H1 (cell line): ENCODE results near the gene NDEL1. TPM values are rescaled to one million over a fixed set of nuclear protein-coding genes. Genes with fewer than 3 reads are reported as not detected.

Experiments used
- ASH2L ChIP-seq: fragments of 200-600, 300-600 bp; sonication (generic); IDR thresholded peaks from one replicate; pipeline ENCODE4 v1.7.1; 2017; ENCODE audit warnings: low read length
- BACH1 ChIP-seq: IDR thresholded peaks from 2 replicates; pipeline ENCODE4 v1.6.1; 2012; ENCODE audit warnings: low read length, improper control_type of control experiment
- CHD2 ChIP-seq: IDR thresholded peaks from 2 replicates; pipeline ENCODE4 v1.6.1; 2012; ENCODE audit warnings: low read length, improper control_type of control experiment
- CTBP2 ChIP-seq: IDR thresholded peaks from 2 replicates; pipeline ENCODE4 v1.7.0; 2011; ENCODE audit warnings: borderline replicate concordance, mild to moderate bottlenecking, moderate library complexity, mixed read lengths, low read length; ENCODE audit not compliant: insufficient read depth, insufficient read length
- HDAC2 ChIP-seq, 2 experiments: fragments of 300-600 bp in 1 of 2; sonication (generic) in 1 of 2; IDR thresholded peaks; 2 replicates each; pipeline ENCODE4 v1.6.1; 2011 to 2012; ENCODE audit warnings: low read depth in 2 of 2, low read length in 2 of 2, mild to moderate bottlenecking in 2 of 2, moderate library complexity in 2 of 2, borderline replicate concordance in 1 of 2, inconsistent platforms in 1 of 2
- KDM4A ChIP-seq: IDR thresholded peaks from one replicate; pipeline ENCODE4 v1.7.1; 2012; ENCODE audit warnings: low read depth, mild to moderate bottlenecking, moderate library complexity, low read length, inconsistent platforms; ENCODE audit not compliant: severe bottlenecking
- KDM5A ChIP-seq: fragments of 200-600 bp; IDR thresholded peaks from 2 replicates; pipeline ENCODE4 v1.7.1; 2012; ENCODE audit warnings: mild to moderate bottlenecking, low read length, inconsistent platforms, mixed read lengths
- POU5F1 ChIP-seq: IDR thresholded peaks from 2 replicates; pipeline ENCODE4 v1.6.1; 2011; ENCODE audit warnings: low read depth, mild to moderate bottlenecking, low read length, moderate library complexity
- RNF2 ChIP-seq: fragments of 200-900, 300-1000 bp; sonication (generic); IDR thresholded peaks from 2 replicates; pipeline ENCODE4 v1.7.1; 2016; ENCODE audit warnings: borderline replicate concordance, low read depth, mild to moderate bottlenecking, antibody characterized with exemption, low read length; ENCODE audit not compliant: poor library complexity, severe bottlenecking; ENCODE audit errors: missing control alignments
- SIN3A ChIP-seq, 2 experiments: IDR thresholded peaks in 1 of 2; conservative IDR thresholded peaks in 1 of 2; 2 replicates each; pipeline ENCODE4 v1.6.1; 2011 to 2012; ENCODE audit warnings: low read length in 2 of 2, improper control_type of control experiment in 1 of 2, low read depth in 1 of 2, mild to moderate bottlenecking in 1 of 2
- TAF1 ChIP-seq: IDR thresholded peaks from 2 replicates; pipeline ENCODE4 v1.6.1; 2011; ENCODE audit warnings: mild to moderate bottlenecking, low read depth, low read length
- ZNF274 ChIP-seq: IDR thresholded peaks from 2 replicates; pipeline ENCODE4 v1.7.0; 2012; ENCODE audit warnings: low read length, borderline replicate concordance; ENCODE audit errors: extremely low read depth
- polyA plus RNA-seq, 7 experiments: library from polyadenylated mRNA; depleted of rRNA in 3 of 7; stranded (reverse) in 5 of 7; unstranded in 2 of 7; fragments of >200 nt in 5 of 7; fragments of 200-250 nt in 2 of 7; gene quantifications; 1 replicate in 5 of 7; 2 replicates in 1 of 7; 4 replicates in 1 of 7; pipeline versions ENCODE4 v1.2.1 to v1.2.3, GENCODE V29; 2011 to 2013; ENCODE audit warnings: missing spikeins in 2 of 7, mixed read lengths in 2 of 7
- total RNA-seq: library from RNA; stranded (reverse); fragmentation: NEBNext Ultra II Directional; extraction: Animal tissue kit (Norgen Biotek cat#: 25700); gene quantifications from 2 replicates; pipeline ENCODE4 v1.2.1, GENCODE V29; 2021

NDEL1 gene
- total and polyA plus RNA-seq, 2 of the 8 experiments (the other 6 are each of a cell fraction or from before 2014, with no cell fraction given), result 31.1 to 32.9 TPM

- TF ChIP-seq SIN3A (conservative IDR thresholded peaks at IDR 0.05 in 1 of 2, IDR thresholded peaks at IDR 0.05 in 1 of 2; ENCODE audit: low read depth in 1 of 2, low read length in 2 of 2) (peak in 1 of 2 experiments; percentile 27; a peak in 1 of 4 replicates), RNF2 (no peak), KDM5A (no peak), CTBP2 (peak; percentile 63), HDAC2 (IDR thresholded peaks at IDR 0.05; ENCODE audit: borderline replicate concordance in 1 of 2, low read depth in 2 of 2, low read length in 2 of 2) (no peak), CHD2 (no peak), KDM4A (peak; percentile 90), ASH2L (peak; percentile 62), BACH1 (no peak), POU5F1 (no peak), TAF1 (0 out of 2 replicates have a peak, but pooled peaks have one; percentile 20), ZNF274 (no peak)
Observed at GRCh38 chr17:8436169-8436843, 622 bp downstream of the NDEL1 start (continued).
